Stomach (tissue), 9 donors: ENCODE measurements around the gene ETV6. TPM values are rescaled to one million over a fixed set of nuclear protein-coding genes. Genes with fewer than 3 reads are reported as not detected.

Source experiments
- DNase-seq, 2 donors: peaks; one replicate each; pipeline versions ENCODE4 v3.0.0 to v3.0.0-alpha.2; 2013 to 2019
- H3K27ac ChIP-seq, 5 donors: fragments of 200-600 bp in 4 of 5; sonication (generic) in 4 of 5; one replicate each; pipeline ENCODE4 v1.5.1; 2013 to 2019; ENCODE audit warnings: mild to moderate bottlenecking in 1 of 5, moderate library complexity in 1 of 5
- H3K27me3 ChIP-seq, 3 donors: fragments of 200-600 bp; sonication (generic); one replicate each; pipeline ENCODE4 v1.5.1; 2017 to 2019; ENCODE audit warnings: mixed run types in 1 of 3
- H3K36me3 ChIP-seq, 4 donors: fragments of 200-600 bp; sonication (generic); 1 replicate in 3 of 4; 2 replicates in 1 of 4; pipeline ENCODE4 v1.5.1; 2016 to 2019
- H3K4me1 ChIP-seq, 4 donors: fragments of 200-600 bp; sonication (generic); one replicate each; pipeline ENCODE4 v1.5.1; 2016 to 2019
- H3K4me3 ChIP-seq, 4 donors: fragments of 200-600 bp; sonication (generic) in 3 of 4; one replicate each; pipeline ENCODE4 v1.5.1; 2016 to 2019; ENCODE audit warnings: mild to moderate bottlenecking in 1 of 4
- H3K9me3 ChIP-seq, 4 donors: fragments of 200-600 bp; sonication (generic); one replicate each; pipeline ENCODE4 v1.5.1; 2016 to 2019
- EP300 ChIP-seq: sonication (generic); formaldehyde crosslinking; IDR thresholded peaks from one replicate; pipeline ENCODE4 v1.6.1; 2017; ENCODE audit warnings: antibody characterized with exemption
- POLR2A ChIP-seq, 4 donors: fragments of 450-650 bp; IDR thresholded peaks; one replicate each; pipeline ENCODE4 v1.6.1; 2016; ENCODE audit warnings: antibody characterized with exemption in 4 of 4, control low read depth in 2 of 4, mild to moderate bottlenecking in 1 of 4, moderate library complexity in 1 of 4
- POLR2AphosphoS5 ChIP-seq, 3 donors: sonication (generic); formaldehyde crosslinking; IDR thresholded peaks; one replicate each; pipeline ENCODE4 v1.6.1; 2016; ENCODE audit warnings: antibody characterized with exemption in 3 of 3
- WGBS, 5 donors: extraction: QIAGEN DNeasy Blood & Tissue Kit in 3 of 5; methylation state at CpG; one replicate each; pipeline versions ENCODE4 v1.1.5 to v1.1.7; 2013 to 2018; 5-methylcytosine and 5-hydroxymethylcytosine counted together
- intact Hi-C: fragments of 100-400 bp; cut with DNase I; formaldehyde crosslinking; loops from one replicate; pipeline ENCODE4 v1.15.1; 2023; ENCODE audit warnings: low total_unique reads
- polyA plus RNA-seq, 3 donors: library from polyadenylated mRNA; stranded (reverse); fragments of 200-250 nt; gene quantifications; one replicate each; pipeline ENCODE4 v1.2.3, GENCODE V29; 2013
- total RNA-seq, 5 donors: library from RNA; depleted of rRNA; stranded (reverse); fragments of >200 nt; gene quantifications; one replicate each; pipeline versions ENCODE4 v1.1.0 to v1.2.3, GENCODE V29; 2014 to 2016
- TF ChIP-seq, protein P1 (sequence below), 7 experiments: fragments of 450-650 bp in 4 of 7; fragments of 200-600 bp in 3 of 7; sonication (generic) in 3 of 7; IDR thresholded peaks; one replicate each; pipeline ENCODE4 v1.5.1; 2016 to 2019; ENCODE audit warnings: antibody characterized with exemption in 7 of 7, control low read depth in 2 of 7, mild to moderate bottlenecking in 1 of 7
- donor health status: healthy with polysubstance abuse.
- donor health status: Bipolar disorder and iron deficiency.
- donor health status: healthy.

The ETV6 gene
- total and polyA plus RNA-seq, 8 donors: 4.1 to 60.3 (median 13.4) TPM

DNA sequence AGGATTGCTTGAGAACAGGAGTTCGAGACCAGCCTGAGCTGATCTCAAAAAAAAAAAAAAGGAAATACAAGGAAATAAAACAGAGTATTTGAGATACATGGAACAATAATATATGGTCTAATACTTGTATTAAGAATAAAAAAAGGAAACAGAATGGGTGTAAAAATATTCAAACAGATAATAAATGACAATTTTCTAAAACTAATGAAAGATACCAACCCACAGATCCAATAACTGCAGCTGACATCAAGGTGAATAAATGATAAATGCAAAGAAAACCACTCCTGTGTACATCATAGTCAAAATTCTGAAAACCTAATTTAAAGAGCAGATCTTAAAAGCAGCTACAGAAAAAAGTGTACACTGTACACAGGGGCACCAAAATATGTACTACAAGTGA lies 4.1 kb upstream of the ETV6 start:
- TF ChIP-seq POLR2AphosphoS5 (IDR thresholded peaks at IDR 0.05) (no peak), POLR2A (IDR thresholded peaks at IDR 0.05) (no peak), EP300 (no peak)
- no peak overlapping the region for H3K27ac ChIP-seq
- H3K27me3 ChIP-seq: no peaks in the 10 kb centered on the region
- 95 to 100% (median 96%) methylated on average over 1 of the region's 1 CpG for WGBS, 5 donors
- intact Hi-C loops: no loop called here
- H3K36me3 ChIP-seq: no peaks in the 10 kb centered on the region
- no peaks in the 10 kb centered on the region for H3K9me3 ChIP-seq
- H3K4me1 ChIP-seq: peaks cover 0 to 7% (median 6%) of the 10 kb centered on the region in 4 donors
- H3K4me3 ChIP-seq: no peak overlapping the region
- no peak for DNase-seq

DNA sequence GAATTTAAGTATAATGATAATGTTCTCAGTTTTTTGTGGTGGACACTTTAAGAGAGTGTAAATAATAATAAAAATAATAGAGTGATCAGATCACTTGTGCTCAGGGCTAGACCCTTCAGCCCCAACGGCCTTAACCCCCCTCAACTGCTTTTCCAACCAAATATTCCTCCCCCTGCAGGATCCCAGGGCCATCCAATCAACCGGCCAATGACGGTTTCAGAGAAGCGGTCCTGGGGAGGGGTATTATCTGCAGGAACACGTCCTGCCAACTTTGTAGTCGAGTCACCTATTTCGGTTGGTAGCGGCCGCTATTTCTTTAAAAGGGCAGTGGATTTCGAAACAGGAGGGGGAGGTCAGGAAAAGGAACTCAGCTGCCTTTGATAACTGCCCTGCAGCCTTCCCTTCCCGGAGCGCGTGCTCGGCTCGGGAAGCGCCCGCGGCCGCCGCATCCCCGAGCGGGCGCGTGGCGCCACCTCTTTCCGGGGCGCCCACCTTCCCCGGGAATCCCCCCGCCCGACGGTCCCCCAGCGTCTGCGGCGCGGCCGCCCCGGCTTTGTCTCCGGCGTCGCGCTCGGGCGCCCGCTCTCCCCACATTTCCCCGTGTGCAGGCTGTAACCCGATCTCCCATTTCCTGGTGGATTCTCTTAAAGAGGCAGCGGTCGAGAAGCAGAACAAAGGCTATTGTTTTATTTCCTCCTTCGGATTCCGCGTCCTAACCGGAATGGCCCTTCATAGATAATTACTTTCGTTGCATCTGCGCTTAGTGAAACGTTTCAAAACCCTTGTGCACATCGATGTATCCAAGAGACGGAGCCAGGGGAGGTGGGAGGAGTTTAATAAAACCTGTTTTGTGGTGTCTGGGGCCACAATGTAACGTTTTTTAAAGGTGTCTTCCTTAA lies 711 bp upstream of the ETV6 start:
- H3K27ac ChIP-seq: peak overlapping the region; percentile 96 to 99 (median 98)
- 0 to 1% (median 1%) methylated on average over 21 to 58 of the region's 58 CpGs for WGBS, 5 donors
- intact Hi-C loops: no loop called here

DNA sequence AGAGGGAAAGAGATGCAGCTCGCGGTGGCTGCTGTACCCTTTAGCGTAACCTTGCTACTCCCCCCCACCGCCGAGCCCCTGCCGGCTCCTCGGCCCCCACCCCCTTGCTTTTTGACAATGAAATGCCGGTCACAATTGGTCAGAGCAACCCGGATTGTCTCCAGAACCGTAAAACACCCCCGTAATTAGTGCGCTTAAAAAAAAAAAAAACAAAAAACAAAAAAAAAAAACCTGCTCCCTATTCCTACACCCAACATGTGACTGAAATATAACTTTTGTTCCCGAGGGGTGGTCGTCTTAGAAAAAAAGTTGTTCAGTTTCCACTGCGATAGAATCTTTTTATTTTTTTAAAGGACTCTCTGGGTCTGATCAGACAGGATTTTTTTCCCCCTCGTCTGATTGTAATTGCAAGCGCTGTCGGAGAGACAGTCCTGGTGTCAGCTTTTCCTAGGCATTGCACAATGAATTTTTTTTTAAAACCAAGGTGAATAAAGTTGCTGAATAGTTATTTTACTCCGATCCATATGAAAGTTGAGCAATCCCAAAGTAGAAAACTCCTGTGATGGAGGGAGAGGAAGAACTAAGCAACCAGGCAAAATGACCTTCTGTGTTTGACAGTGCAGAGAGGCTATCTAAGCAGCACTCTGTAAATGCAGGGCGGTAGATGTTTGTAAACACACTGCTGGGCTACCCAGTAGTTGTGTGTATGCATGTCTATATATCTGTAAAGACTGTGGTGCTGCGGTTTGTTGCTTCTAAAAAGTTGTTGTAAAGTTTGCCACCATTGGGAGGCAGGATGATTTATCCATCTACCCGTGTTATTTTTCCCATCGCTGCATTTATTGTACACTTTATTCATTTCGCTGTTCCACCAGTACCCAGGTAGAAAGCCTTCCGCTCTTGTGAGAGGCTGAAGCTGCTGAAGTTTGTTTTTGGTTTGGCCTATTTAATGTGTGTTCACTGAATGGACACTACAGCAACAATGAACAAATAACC lies 1.1 kb downstream of the ETV6 start:
- Histone ChIP-seq H3K4me1 (peaks cover 27 to 56% (median 46%) of the 10 kb centered on the region in 4 donors), H3K27ac (peak overlapping the region; percentile 96 to 99 (median 98)), H3K36me3 (no peaks in the 10 kb centered on the region), H3K4me3 (peak overlapping the region; percentile 68 to 89 (median 76)), H3K27me3 (no peaks in the 10 kb centered on the region), H3K9me3 (no peaks in the 10 kb centered on the region)
- peak in 1 of 2 donors; percentile 62 for DNase-seq
- TF ChIP-seq, protein P1, sequence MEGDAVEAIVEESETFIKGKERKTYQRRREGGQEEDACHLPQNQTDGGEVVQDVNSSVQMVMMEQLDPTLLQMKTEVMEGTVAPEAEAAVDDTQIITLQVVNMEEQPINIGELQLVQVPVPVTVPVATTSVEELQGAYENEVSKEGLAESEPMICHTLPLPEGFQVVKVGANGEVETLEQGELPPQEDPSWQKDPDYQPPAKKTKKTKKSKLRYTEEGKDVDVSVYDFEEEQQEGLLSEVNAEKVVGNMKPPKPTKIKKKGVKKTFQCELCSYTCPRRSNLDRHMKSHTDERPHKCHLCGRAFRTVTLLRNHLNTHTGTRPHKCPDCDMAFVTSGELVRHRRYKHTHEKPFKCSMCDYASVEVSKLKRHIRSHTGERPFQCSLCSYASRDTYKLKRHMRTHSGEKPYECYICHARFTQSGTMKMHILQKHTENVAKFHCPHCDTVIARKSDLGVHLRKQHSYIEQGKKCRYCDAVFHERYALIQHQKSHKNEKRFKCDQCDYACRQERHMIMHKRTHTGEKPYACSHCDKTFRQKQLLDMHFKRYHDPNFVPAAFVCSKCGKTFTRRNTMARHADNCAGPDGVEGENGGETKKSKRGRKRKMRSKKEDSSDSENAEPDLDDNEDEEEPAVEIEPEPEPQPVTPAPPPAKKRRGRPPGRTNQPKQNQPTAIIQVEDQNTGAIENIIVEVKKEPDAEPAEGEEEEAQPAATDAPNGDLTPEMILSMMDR (IDR thresholded peaks at IDR 0.05): no peak
- TF ChIP-seq POLR2A (IDR thresholded peaks at IDR 0.05) (no peak), EP300 (no peak), POLR2AphosphoS5 (IDR thresholded peaks at IDR 0.05) (no peak)
- intact Hi-C loops: no loop called here
- WGBS, 5 donors: 0 to 1% (median 1%) methylated on average over 21 to 25 of the region's 25 CpGs

More for the DNA sequence above, 711 bp upstream of the ETV6 start:
- peak; percentile 69 to 93 for DNase-seq
- Histone ChIP-seq H3K4me3 (peak overlapping the region; percentile 68 to 89 (median 76)), H3K36me3 (no peaks in the 10 kb centered on the region), H3K27me3 (no peaks in the 10 kb centered on the region), H3K4me1 (peaks cover 14 to 38% (median 30%) of the 10 kb centered on the region in 4 donors), H3K9me3 (no peaks in the 10 kb centered on the region)
- peak in 2 of 3 donors; percentile 61 to 67 for TF ChIP-seq POLR2AphosphoS5 (IDR thresholded peaks at IDR 0.05)
- TF ChIP-seq, protein P1 (IDR thresholded peaks at IDR 0.05): no peak

- intact Hi-C loops: no loop called here
- WGBS, 5 donors: 14 to 35% (median 21%) methylated on average over 4 of the region's 4 CpGs
- Histone ChIP-seq H3K27ac (peak overlapping the region in 4 of 5 donors; percentile 96 to 99 (median 98)), H3K36me3 (no peaks in the 10 kb centered on the region), H3K4me1 (peaks cover 32 to 63% (median 51%) of the 10 kb centered on the region in 4 donors), H3K4me3 (peak overlapping the region; percentile 68 to 89 (median 76)), H3K9me3 (no peaks in the 10 kb centered on the region), H3K27me3 (no peaks in the 10 kb centered on the region)
- DNase-seq: no peak
- TF ChIP-seq EP300 (no peak), POLR2A (IDR thresholded peaks at IDR 0.05) (no peak), POLR2AphosphoS5 (IDR thresholded peaks at IDR 0.05) (no peak)
- TF ChIP-seq, protein P1 (IDR thresholded peaks at IDR 0.05): no peak
Observed at GRCh38 chr12:11651381-11651780, 1.9 kb downstream of the ETV6 start.
